ENCODE results near the gene ADAMTS2.

The ADAMTS2 gene

GRCh38 chr5:179254638-179255271 lies 90.5 kb downstream of the ADAMTS2 start:
- no peak for DNase-seq (ENCODE audit: low read depth in 2 of 2)

GRCh38 chr5:179253730-179254129 lies 91.5 kb downstream of the ADAMTS2 start:
- no peak for DNase-seq (ENCODE audit: low read depth in 2 of 2)

GRCh38 chr5:179251276-179251969 lies 93.8 kb downstream of the ADAMTS2 start:
- DNase-seq (ENCODE audit: low read depth in 2 of 2) = no peak

GRCh38 chr5:179250561-179251225 lies 94.6 kb downstream of the ADAMTS2 start:
- no peak for DNase-seq (ENCODE audit: low read depth in 2 of 2)

GRCh38 chr5:179246227-179246626 lies 99.0 kb downstream of the ADAMTS2 start:
- DNase-seq (ENCODE audit: low read depth in 2 of 2) = no peak

- DNase-seq (ENCODE audit: low read depth in 2 of 2) = no peak
Observed at GRCh38 chr5:179245031-179245430, 100.2 kb downstream of the ADAMTS2 start.

- no peak for DNase-seq (ENCODE audit: low read depth in 2 of 2)
Observed at GRCh38 chr5:179244044-179244443, 101.2 kb downstream of the ADAMTS2 start.

- DNase-seq (ENCODE audit: low read depth in 2 of 2) = no peak
Observed at GRCh38 chr5:179243333-179243732, 101.9 kb downstream of the ADAMTS2 start.

GRCh38 chr5:179242676-179243075 lies 102.6 kb downstream of the ADAMTS2 start:
- no peak for DNase-seq (ENCODE audit: low read depth in 2 of 2)

- DNase-seq (ENCODE audit: low read depth in 2 of 2) = no peak
Observed at GRCh38 chr5:179241764-179242370, 103.4 kb downstream of the ADAMTS2 start.

GRCh38 chr5:179241175-179241574 lies 104.1 kb downstream of the ADAMTS2 start:
- no peak for DNase-seq (ENCODE audit: low read depth in 2 of 2)

GRCh38 chr5:179240561-179240960 lies 104.7 kb downstream of the ADAMTS2 start:
- no peak for DNase-seq (ENCODE audit: low read depth in 2 of 2)

GRCh38 chr5:179239256-179240135 lies 105.8 kb downstream of the ADAMTS2 start:
- DNase-seq (ENCODE audit: low read depth in 2 of 2) = no peak

- no peak for DNase-seq (ENCODE audit: low read depth in 2 of 2)
Observed at GRCh38 chr5:179238628-179238970, 106.7 kb downstream of the ADAMTS2 start.

GRCh38 chr5:179237770-179238627 lies 107.3 kb downstream of the ADAMTS2 start:
- no peak for DNase-seq (ENCODE audit: low read depth in 2 of 2)

- DNase-seq (ENCODE audit: low read depth in 2 of 2) = no peak
Observed at GRCh38 chr5:179235416-179236400, 109.6 kb downstream of the ADAMTS2 start.

GRCh38 chr5:179234563-179235135 lies 110.6 kb downstream of the ADAMTS2 start:
- no peak for DNase-seq (ENCODE audit: low read depth in 2 of 2)

GRCh38 chr5:179233909-179234562 lies 111.2 kb downstream of the ADAMTS2 start:
- DNase-seq (ENCODE audit: low read depth in 2 of 2) = no peak

Measured in stimulated activated CD4-positive, alpha-beta T cell treated with anti-CD3 and anti-CD28 coated beads, Interleukin-4, amount 100 ng/mL, for 48 hours (primary cell).